A673 (cell line): Measurements from ENCODE around the gene PCDHGA5. TPM values are rescaled to one million over a fixed set of nuclear protein-coding genes. Genes with fewer than 3 reads are reported as not detected.
"Not testable (repeated sequence)": the region's sequence is repeated elsewhere in the genome, so short reads cannot be mapped to it uniquely, and the experiment has no call there.

ENCODE experiments used
- BruUV-seq: library from RNA; stranded (reverse); fragments of 400-500 nt; replicated peaks from 2 replicates; lab custom pipeline; 2021; lab: Mats Ljungman, UMichigan
- CTCF ChIA-PET: fragments of 300-600 bp; sonication (Branson Sonifier 250); formaldehyde crosslinking; loops from one replicate; lab custom pipeline; 2022; ENCODE audit warnings: antibody characterized with exemption; lab: Charles Lee
- POLR2A ChIA-PET: fragments of 300-600 bp; sonication (Branson Sonifier 250); formaldehyde crosslinking; loops from one replicate; lab custom pipeline; 2022; ENCODE audit warnings: antibody characterized with exemption; ENCODE audit not compliant: low non-redundant PET; lab: Charles Lee
- DNase-seq: peaks from one replicate; pipeline ENCODE4 v3.0.0-alpha.2; 2015; ENCODE audit warnings: low spot score
- H3K27ac ChIP-seq: fragments of 200-600 bp; sonication (generic); 2 replicates; pipeline ENCODE4 v1.5.1; 2016; ENCODE audit warnings: mixed run types, low read depth, mild to moderate bottlenecking, mixed read lengths, antibody characterized with exemption, low read length; ENCODE audit not compliant: poor library complexity, severe bottlenecking
- H3K27me3 ChIP-seq: fragments of 200-600 bp; sonication (generic); replicated peaks from 2 replicates; pipeline ENCODE4 v1.6.1; 2017; ENCODE audit warnings: mixed run types, low read depth, mild to moderate bottlenecking, mixed read lengths, antibody characterized with exemption, low read length; ENCODE audit not compliant: insufficient read depth, poor library complexity
- H3K36me3 ChIP-seq: fragments of 200-600 bp; sonication (generic); 2 replicates; pipeline ENCODE4 v1.6.1; 2016; ENCODE audit warnings: mixed run types, mild to moderate bottlenecking, mixed read lengths, antibody characterized with exemption, low read length; ENCODE audit not compliant: insufficient read depth, poor library complexity, severe bottlenecking
- H3K4me1 ChIP-seq: fragments of 200-600 bp; sonication (generic); 2 replicates; pipeline ENCODE4 v1.6.1; 2017; ENCODE audit warnings: mixed run types, mild to moderate bottlenecking, mixed read lengths, antibody characterized with exemption, low read length; ENCODE audit not compliant: insufficient read depth, poor library complexity, severe bottlenecking
- H3K4me3 ChIP-seq: fragments of 200-600 bp; sonication (generic); 2 replicates; pipeline ENCODE4 v1.5.1; 2016; ENCODE audit warnings: low read depth, mixed run types, mild to moderate bottlenecking, mixed read lengths, low read length; ENCODE audit not compliant: poor library complexity, severe bottlenecking
- H3K9me3 ChIP-seq: fragments of 200-600 bp; sonication (generic); 2 replicates; pipeline ENCODE4 v1.6.1; 2016; ENCODE audit warnings: mixed run types, low read depth, mild to moderate bottlenecking, mixed read lengths, antibody characterized with exemption, low read length; ENCODE audit not compliant: poor library complexity, severe bottlenecking
- EZH2 ChIP-seq: fragments of 200-600 bp; sonication (generic); IDR thresholded peaks from 2 replicates; pipeline ENCODE4 v1.6.1; 2017; ENCODE audit warnings: borderline replicate concordance, low read depth, mild to moderate bottlenecking, mixed read lengths, antibody characterized with exemption, low read length; ENCODE audit not compliant: poor library complexity, severe bottlenecking
- intact Hi-C: fragments of 100-400 bp; cut with micrococcal nuclease; formaldehyde crosslinking; loops from one replicate; pipeline ENCODE4 v1.10.0; 2022; ENCODE audit not compliant: unreplicated experiment
- total RNA-seq: library from RNA; stranded (reverse); gene quantifications from 2 replicates; pipeline ENCODE4 v1.2.3, GENCODE V29; 2021
- TF ChIP-seq, protein P1 (sequence below): fragments of 300-800, 200-600 bp; sonication (generic); conservative IDR thresholded peaks from 2 replicates; pipeline ENCODE4 v1.5.1; 2017; ENCODE audit warnings: low read depth, mild to moderate bottlenecking, antibody characterized with exemption, low read length, moderate library complexity, mixed read lengths

The PCDHGA5 gene
- total RNA-seq, 1 experiment from 2014 or later: 2.6 TPM

DNA sequence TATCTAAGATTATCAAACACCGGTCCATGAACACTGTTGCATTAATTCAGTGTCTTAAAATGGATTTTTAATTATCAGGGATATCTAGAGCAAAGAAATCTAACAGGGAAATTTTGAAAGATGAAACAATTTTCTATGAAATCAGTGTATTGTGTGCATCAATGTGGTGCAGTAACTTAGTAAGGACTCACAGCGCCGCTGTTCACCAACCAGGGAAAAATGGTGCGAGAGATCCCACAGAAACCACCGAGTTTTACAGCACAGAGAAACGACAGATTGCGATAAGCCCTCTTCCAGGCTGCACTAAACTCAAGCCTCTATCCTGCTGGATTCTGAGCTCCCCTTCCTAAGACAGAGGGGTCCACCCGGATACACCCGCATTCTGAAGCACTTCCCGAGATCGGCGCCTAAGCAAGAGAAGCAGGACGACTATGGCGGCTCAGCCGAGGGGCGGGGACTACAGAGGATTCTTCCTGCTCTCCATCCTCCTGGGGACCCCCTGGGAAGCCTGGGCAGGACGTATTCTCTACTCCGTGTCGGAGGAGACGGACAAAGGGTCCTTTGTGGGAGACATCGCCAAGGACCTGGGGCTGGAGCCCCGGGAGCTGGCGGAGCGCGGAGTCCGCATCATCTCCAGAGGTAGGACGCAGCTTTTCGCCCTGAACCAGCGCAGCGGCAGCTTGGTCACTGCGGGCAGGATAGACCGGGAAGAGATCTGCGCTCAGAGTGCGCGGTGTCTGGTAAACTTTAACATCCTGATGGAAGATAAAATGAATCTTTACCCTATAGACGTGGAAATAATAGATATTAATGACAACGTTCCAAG, 18.7 kb downstream of the PCDHGA5 start, which contains the start of gene PCDHGA7:
Gene PCDHGA7 (plus strand): TSS at position 274 of the 826 bp plus-strand sequence. CDS start 158 bp downstream, at position 432.
- Histone ChIP-seq H3K27ac (peak within 1 kb of the TSS; percentile 65), H3K4me3 (peak within 1 kb of the TSS; percentile 47), H3K36me3 (no peaks in the 10 kb centered on the region), H3K9me3 (peaks cover 47% of the 10 kb centered on the region), H3K27me3 (no peaks in the 10 kb centered on the region), H3K4me1 (no peaks in the 10 kb centered on the region)
- ChIA-PET CTCF (no interaction called here), POLR2A (no interaction called here)
- BruUV-seq: TSS peak; percentile 13
- peak; percentile 68 for DNase-seq
- TF ChIP-seq, protein P1, sequence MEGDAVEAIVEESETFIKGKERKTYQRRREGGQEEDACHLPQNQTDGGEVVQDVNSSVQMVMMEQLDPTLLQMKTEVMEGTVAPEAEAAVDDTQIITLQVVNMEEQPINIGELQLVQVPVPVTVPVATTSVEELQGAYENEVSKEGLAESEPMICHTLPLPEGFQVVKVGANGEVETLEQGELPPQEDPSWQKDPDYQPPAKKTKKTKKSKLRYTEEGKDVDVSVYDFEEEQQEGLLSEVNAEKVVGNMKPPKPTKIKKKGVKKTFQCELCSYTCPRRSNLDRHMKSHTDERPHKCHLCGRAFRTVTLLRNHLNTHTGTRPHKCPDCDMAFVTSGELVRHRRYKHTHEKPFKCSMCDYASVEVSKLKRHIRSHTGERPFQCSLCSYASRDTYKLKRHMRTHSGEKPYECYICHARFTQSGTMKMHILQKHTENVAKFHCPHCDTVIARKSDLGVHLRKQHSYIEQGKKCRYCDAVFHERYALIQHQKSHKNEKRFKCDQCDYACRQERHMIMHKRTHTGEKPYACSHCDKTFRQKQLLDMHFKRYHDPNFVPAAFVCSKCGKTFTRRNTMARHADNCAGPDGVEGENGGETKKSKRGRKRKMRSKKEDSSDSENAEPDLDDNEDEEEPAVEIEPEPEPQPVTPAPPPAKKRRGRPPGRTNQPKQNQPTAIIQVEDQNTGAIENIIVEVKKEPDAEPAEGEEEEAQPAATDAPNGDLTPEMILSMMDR: peak; percentile 56
- no peak for TF ChIP-seq EZH2
- intact Hi-C loops: no loop called here

GRCh38 chr5:141383345-141383744, 19.4 kb downstream of the PCDHGA5 start:
- intact Hi-C loops: no loop called here
- no TSS peak for BruUV-seq
- DNase-seq: no peak
- no peak for TF ChIP-seq EZH2
- TF ChIP-seq, protein P1: no peak
- H3K27me3 ChIP-seq: no peaks in the 10 kb centered on the region
- peaks cover 48% of the 10 kb centered on the region for H3K9me3 ChIP-seq
- no peaks in the 10 kb centered on the region for H3K36me3 ChIP-seq
- ChIA-PET CTCF (no interaction called here), POLR2A (no interaction called here)
- H3K27ac ChIP-seq: peak overlapping the region; percentile 65
- H3K4me1 ChIP-seq: no peaks in the 10 kb centered on the region
- peak overlapping the region; percentile 47 for H3K4me3 ChIP-seq

- H3K36me3 ChIP-seq: no peaks in the 10 kb centered on the region
- no peaks in the 10 kb centered on the region for H3K4me1 ChIP-seq
- H3K27me3 ChIP-seq: no peaks in the 10 kb centered on the region
- peaks cover 57% of the 10 kb centered on the region for H3K9me3 ChIP-seq
- intact Hi-C loops: no loop called here
- ChIA-PET POLR2A (no interaction called here), CTCF (no interaction called here)
- BruUV-seq: no TSS peak
- DNase-seq: no peak
- H3K4me3 ChIP-seq: no peak overlapping the region
- H3K27ac ChIP-seq: no peak overlapping the region
- TF ChIP-seq EZH2: no peak
- TF ChIP-seq, protein P1: no peak
These were observed 20.7 kb downstream of the PCDHGA5 start for GRCh38 chr5:141384471-141385267.

DNA sequence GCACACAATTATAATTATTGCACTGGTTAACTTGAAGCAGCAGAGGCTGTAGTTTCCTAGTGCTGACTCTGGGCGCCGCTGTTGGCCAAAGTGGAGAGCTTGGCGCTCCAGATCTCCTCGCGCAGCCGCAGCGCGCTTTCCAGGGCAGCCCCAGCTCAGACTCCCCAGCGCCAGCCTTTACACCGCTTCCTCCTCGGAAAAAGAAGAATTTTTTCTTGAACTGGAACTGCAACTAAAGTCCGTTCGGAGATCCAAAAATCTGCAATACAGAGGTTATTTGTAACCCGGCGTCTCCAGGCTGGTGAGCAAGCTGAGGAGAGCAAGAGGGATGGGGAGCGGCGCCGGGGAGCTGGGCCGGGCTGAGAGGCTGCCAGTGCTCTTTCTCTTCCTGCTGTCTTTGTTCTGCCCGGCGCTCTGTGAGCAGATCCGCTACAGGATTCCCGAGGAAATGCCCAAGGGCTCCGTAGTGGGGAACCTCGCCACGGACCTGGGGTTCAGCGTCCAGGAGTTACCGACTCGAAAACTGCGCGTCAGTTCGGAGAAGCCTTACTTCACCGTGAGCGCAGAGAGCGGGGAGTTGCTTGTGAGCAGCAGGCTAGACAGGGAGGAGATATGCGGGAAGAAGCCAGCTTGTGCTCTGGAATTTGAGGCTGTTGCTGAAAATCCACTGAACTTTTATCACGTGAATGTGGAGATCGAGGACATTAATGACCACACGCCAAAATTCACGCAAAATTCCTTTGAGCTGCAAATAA, 23.8 kb downstream of the PCDHGA5 start, which contains the start of gene PCDHGB4:
Gene PCDHGB4 (plus strand): TSS at position 142 of the 755 bp plus-strand sequence. CDS start 187 bp downstream, at position 329.
- CTCF ChIA-PET, POLR2A ChIA-PET, DNase-seq, H3K4me3 ChIP-seq, H3K4me1 ChIP-seq, H3K27ac ChIP-seq, intact Hi-C loops, H3K27me3 ChIP-seq, BruUV-seq, H3K36me3 ChIP-seq: not testable (repeated sequence)
- H3K9me3 ChIP-seq: peaks cover 70% of the 10 kb centered on the region
